ENCODE data around the gene COMT.

COMT gene

GRCh38 chr22:20012741-20013331 lies 71.3 kb downstream of the COMT start:
- no peak for DNase-seq (ENCODE audit: low read depth)

GRCh38 chr22:20013382-20013871 lies 71.9 kb downstream of the COMT start:
- peak; percentile 35 for DNase-seq (ENCODE audit: low read depth)

- no peak for DNase-seq (ENCODE audit: low read depth)
Measured at GRCh38 chr22:20014526-20015186, 73.1 kb downstream of the COMT start.

- DNase-seq (ENCODE audit: low read depth), result no peak
Measured at GRCh38 chr22:20015187-20015625, 73.6 kb downstream of the COMT start.

GRCh38 chr22:20015971-20016733 lies 74.6 kb downstream of the COMT start:
- no peak for DNase-seq (ENCODE audit: low read depth)

GRCh38 chr22:20016734-20017621 lies 75.4 kb downstream of the COMT start, which contains the start of gene ARVCF:
TSS of gene ARVCF (minus strand) at chr22:20016823. CDS start at chr22:19990794, 26,029 bp downstream.
- DNase-seq (ENCODE audit: low read depth), result peak; percentile 83

GRCh38 chr22:20017622-20017958 lies 76.0 kb downstream of the COMT start:
- no peak for DNase-seq (ENCODE audit: low read depth)

GRCh38 chr22:20018001-20018400 lies 76.4 kb downstream of the COMT start:
- DNase-seq (ENCODE audit: low read depth), result no peak

Data from stimulated activated CD8-positive, alpha-beta memory T cell treated with anti-CD3 and anti-CD28 coated beads, Interleukin-4, amount 100 ng/mL, for 24 hours (primary cell).